ENCODE measurements around the gene KRTAP5-8.
"Not testable (repeated sequence)": the region's sequence is repeated elsewhere in the genome, so short reads cannot be mapped to it uniquely, and the experiment has no call there.

The KRTAP5-8 gene, protein sequence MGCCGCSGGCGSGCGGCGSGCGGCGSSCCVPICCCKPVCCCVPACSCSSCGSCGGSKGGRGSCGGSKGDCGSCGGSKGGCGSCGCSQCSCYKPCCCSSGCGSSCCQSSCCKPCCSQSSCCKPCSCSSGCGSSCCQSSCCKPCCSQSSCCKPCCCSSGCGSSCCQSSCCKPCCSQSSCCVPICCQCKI

GRCh38 chr11:71537977-71538665, at the start of gene KRTAP5-8:
KRTAP5-8 (plus strand) TSS chr11:71538025; CDS start chr11:71538056, 31 bp downstream.
- not testable (repeated sequence) for DNase-seq

- DNase-seq: no peak
Measured at GRCh38 chr11:71488681-71489270, 49.0 kb upstream of the KRTAP5-8 start.

DNA sequence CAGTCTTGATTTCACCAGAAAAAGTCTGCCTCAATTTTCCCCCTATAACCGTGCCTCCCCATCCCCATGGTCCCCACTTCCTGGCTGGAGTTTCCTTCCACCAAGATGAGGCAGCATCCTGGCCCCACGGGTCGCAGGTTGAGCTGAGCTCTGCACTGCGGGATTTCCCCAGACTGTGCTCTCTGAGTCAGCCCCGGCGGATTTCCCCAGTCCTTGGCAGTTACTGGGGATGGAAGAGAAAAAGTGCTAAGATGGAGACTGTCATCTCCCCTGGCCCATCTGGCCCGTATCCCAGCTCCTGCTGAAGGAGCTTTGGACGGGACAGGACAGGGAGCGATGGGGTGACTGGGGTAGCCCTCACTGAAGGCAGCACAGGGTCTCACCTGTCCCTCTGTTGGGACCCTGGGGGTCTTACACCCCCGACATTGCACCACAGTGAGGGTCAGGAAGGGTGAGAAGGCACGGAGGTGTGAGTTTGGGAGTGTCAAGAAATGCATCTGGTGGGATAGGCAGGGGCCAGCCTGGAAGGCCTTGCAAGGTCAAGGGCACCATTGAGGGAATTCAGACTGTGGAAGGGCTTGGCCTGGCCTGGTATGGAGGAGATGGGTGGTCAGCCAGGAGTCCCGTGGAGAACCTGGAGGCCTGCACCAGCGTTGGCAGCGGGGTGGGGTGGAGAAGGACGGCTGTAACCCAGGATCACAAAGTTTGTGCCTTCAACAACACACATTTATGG, 48.3 kb upstream of the KRTAP5-8 start:
- DNase-seq: no peak

DNA sequence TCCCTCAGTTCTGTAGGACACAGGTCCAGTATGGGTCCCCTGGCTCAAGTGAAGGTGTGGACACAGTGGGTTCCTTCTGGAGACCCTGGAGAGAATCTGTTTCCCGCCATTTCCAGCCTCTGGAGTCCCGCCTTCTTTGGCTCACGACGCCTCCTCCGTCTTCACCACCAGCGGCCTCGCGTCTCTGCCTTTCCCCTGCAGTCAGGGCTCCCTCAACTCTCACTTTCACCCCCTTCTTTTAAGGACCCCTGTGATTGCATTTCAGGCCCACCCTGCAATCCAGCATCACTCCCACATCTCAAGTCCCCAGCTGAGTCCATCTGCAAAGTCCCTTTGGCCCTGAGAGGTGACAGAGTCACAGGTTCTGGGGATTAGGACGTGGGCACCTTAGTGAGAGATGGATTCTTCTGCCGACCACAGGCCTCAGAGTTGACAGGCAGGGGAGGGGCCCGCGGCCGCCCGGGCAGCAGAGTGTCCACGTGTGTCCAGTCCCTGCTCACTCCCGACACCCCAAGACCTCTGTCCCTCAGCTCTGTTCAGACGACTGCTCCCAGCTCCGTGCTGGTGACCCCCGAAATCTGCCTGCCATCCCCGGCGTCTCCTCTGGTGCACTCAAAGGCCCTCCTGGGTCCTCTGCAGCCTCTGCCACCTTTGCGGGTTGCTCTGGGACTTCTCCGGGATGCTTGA, 47.6 kb upstream of the KRTAP5-8 start:
- no peak for DNase-seq

DNA sequence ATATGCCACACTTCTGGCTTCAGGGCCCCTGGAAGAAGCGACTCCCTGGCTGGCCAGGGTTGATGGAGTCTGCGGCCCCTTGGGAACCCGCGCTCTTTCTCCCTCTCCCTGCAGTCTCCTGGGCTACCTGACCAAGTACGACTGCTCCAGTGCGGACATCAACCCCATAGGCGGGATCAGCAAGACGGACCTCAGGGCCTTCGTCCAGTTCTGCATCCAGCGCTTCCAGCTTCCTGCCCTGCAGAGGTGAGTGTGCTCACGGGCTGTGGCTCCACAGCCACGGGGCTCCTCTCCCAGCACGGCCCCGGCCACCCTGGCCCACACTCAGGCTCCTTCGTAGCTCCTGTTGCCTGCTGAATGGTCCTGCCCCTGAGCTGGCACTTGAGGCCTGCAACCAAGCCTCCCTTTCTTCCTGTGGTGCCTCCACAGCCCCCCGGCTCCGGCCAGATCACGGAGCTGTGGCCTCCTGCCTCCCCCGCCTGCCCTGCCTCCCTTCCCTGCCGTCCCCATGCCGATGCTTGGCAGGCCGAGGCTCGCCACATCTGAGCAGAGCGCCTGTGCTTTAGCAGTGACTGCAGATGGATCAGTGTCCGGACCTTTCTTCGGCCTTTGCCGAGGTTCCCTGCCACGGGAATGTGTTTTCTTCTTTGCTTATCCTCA, 47.0 kb upstream of the KRTAP5-8 start:
- DNase-seq: no peak

- no peak for DNase-seq
Measured at GRCh38 chr11:71491531-71491930, 46.3 kb upstream of the KRTAP5-8 start.

DNA sequence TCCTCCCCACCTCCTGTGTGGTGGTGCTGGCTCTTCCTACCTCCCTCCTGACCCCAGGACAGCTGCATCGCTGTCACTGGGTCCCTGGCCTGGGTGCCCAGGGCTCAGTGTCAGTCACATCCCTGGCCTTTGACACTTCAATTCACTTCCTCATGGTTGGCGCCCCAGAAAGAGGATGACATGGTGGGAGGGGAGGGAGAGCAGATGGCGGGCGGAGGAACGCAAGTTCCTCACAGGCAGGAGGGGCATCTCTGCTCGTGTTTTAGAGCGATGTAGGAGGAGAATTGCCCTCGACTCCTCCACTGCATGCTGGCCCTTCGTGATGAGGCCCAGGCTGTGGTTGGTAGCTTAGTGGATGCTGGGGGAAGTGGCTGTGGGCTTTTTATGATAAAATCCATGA, 45.9 kb upstream of the KRTAP5-8 start:
- DNase-seq: no peak

DNA sequence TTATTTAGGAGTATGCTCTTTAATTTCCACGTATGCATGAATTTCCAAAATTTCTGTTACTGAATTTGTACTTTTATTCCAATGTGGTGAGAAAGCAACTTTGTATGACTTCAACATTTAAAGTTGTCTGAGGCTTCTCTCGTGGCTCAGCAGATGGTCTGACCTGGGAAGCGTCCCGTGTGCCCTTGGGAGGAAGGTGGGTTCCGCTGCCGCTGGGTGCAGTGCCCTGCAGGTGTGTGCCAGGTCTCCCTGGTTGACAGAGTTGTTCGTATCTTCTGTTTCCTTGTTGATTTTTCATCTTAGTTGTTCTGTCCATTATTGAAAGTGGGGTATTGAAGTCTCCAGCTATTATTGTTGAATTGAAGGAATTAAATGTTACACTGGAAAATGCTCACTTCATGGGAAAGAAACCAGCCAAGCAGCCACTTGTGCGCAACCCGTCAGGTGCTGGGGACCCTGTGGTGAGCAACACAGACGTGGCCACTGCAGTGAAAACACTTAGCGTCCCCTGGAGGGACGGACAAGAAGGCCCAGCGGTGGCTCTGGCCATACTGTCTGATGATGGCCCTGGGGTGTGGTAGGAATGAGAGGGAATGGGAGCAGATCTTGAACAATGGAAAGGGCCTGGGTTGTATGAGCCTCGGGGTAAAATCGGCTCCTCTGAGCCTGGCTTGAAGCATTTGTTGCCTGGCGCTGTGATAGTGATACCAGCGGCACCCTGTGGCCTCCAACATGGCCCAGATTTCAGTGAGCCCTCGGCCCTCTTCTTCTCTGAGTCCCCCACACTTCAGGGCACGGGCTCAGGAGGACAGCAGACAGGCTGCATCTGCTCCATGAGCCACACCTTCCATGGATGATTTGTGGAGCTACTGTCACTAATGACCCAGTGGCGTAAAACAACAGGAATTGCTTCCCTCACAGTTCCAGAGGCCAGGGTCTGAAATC, 42.3 kb upstream of the KRTAP5-8 start:
- no peak for DNase-seq

GRCh38 chr11:71496421-71496820, 41.4 kb upstream of the KRTAP5-8 start:
- DNase-seq: no peak

GRCh38 chr11:71498091-71498490, 39.7 kb upstream of the KRTAP5-8 start:
- no peak for DNase-seq

GRCh38 chr11:71499125-71499524, 38.7 kb upstream of the KRTAP5-8 start:
- no peak for DNase-seq

GRCh38 chr11:71499546-71499945, 38.3 kb upstream of the KRTAP5-8 start:
- no peak for DNase-seq

DNA sequence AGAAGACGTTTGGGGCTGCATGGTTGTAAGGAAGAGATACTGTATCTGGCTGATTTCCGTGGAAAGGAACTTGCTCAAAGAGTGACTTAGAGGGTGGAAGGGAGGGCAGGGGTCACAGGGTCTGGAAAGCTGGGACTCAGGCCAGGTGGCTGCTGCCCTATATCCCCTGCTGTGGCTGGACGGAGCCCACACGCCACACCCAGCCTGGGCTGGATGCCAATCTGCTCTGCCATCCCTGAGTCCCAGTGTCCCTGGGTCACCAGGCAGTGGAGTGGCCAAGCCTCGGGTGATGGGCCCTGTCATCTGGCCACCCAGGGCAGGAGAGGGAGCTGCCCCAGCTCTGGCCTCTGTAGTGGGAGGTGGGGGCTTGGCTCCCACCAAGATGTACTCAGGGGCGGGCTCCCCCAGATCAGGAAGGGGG, 37.2 kb upstream of the KRTAP5-8 start:
- DNase-seq: no peak

DNA sequence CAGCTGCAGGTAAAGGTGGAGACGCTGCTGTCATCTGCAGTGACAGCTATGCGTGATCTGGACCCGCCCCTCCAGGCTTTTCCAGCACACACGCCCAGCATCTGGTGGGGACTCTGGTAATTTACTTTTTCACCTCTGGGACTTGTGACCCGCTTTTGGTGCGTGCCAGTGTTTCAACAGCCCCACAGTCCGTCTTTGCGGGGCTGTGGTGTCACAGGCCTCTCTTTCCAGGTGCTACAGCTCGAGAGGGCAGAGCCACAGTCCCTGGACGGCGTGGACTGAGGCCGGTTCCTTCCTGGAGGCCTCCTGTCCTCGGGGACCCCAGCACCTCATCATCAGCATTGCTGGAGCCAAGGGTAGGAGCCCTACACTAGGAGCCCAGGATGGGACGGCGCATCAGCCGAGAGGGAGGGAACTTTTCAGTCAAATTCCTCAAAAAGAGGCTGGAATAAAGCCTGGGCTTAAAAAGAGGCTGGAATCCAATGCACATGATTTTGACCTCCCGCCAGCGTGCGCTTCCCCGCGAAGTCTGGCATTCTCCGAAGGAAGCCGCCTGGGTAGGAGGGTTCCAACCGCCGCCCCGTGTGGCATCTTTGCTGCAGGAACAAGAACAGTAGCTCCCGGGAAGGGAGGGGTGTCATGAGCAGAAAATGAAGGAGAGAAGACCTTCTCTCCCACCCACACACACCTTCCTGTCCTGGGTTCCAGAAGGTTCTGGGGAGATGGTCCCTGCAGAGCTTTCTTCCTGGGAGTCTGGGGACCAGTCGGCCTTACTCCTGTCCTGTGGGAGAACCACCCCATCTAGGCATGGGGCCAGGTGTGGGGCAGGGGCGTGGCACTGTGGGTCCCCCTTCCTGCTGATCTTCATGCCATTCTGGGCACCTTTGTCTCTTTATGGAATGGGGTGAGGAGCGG, 36.5 kb upstream of the KRTAP5-8 start:
- no peak for DNase-seq

DNA sequence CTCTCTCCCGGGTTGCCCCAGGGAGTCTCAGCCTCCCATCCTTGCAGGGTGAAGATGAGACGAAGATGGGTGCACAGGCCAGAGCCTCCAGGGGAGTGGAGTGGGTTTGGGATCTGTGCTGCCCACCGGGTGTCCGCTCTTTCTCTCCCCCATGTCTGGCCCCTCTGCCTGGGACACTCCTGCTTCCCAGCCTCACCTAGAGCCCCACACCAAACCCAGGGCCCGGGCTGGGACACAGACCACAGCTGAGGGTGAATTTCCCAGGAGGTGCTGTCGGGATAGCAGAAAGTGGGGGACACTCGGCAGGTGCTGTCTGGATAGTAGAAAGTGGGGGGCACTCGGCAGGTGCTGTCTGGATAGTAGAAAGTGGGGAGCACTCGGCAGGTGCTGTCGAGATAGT, 35.8 kb upstream of the KRTAP5-8 start:
- DNase-seq: no peak

DNA sequence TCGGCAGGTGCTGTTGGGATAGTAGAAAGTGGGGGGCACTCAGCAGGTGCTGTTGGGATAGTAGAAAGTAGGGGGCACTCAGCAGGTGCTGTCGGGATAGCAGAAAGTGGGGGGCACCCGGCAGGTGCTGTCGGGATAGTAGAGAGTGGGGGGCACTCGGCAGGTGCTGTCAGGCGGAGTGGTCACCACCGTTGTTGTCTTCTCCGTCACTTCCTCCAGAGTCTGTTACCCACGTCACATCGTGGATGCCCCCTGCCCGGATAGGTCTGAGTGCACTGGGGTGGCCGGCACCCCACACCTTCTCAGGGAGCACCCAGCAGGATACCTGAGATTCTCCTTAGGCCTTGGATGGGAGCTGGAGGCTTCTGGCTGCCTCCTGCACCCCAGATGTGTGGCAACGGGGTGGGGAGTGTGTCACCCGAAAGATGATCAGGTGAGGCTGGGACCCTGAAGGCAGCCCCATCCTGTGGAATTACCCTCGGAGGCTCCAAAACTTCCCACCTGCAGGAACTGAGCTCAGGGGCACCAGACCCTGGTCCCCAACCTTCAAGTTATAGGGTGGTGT, 34.9 kb upstream of the KRTAP5-8 start:
- no peak for DNase-seq

- no peak for DNase-seq
Measured at GRCh38 chr11:71504531-71504930, 33.3 kb upstream of the KRTAP5-8 start.

- no peak for DNase-seq
Measured at GRCh38 chr11:71505001-71505400, 32.8 kb upstream of the KRTAP5-8 start.

DNA sequence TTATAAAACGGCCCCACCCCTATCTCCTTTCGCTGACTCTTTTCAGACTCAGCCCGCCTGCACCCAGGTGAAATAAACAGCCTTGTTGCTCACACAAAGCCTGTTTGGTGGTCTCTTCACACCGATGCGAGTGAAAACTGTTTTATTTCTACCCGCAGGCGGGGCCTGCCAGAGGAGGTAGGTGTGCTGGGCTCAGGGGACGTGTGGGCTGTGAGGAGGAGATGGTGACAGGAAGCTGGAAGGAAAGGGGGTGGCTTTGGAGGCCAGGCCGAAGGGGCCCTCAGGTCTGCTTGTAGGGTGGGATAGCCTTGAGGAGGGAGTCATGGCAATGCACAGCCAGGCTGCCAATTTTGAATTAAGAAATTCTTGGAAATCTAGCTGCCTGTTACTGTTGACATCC, 32.0 kb upstream of the KRTAP5-8 start:
- no peak for DNase-seq

DNA sequence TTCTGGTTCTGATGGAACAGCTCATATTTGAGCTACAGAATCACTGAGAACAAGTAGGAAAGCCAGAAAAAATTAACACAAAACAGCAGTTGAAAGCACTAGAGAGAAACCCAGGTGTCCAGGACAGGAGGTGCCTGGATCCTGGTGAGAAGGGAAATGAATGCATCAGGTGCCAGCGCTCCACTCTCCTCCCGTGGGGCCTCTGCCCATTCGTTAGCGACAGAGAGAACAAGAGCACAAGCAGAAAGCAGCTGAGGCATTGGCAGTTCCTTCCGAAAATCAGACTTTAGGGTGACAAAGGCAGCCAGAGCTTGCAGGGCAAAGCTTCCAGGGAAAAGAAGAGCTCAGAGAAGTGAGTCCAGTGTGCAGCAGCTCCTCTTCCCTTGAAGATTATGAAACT, 30.7 kb upstream of the KRTAP5-8 start:
- DNase-seq: no peak
